ENCODE data around the gene ZNF511. TPM values are rescaled to one million over a fixed set of nuclear protein-coding genes. Genes with fewer than 3 reads are reported as not detected.

ZNF511 gene
- total and polyA plus RNA-seq, 7 donors, result 43.2 to 64.2 (median 48.9) TPM

- DNase-seq (no peak), ATAC-seq (no peak)
- no peak for TF ChIP-seq CTCF (IDR thresholded peaks at IDR 0.05)
- H3K9me3 ChIP-seq, result no peaks in the 10 kb centered on the region
- no peak overlapping the region for H3K27ac ChIP-seq
- no peaks in the 10 kb centered on the region for H3K36me3 ChIP-seq (ENCODE audit: insufficient read depth in 1 of 2, low read depth in 1 of 2)
- H3K27me3 ChIP-seq (ENCODE audit: insufficient read depth in 3 of 3, low read length in 2 of 3), result no peaks in the 10 kb centered on the region
- intact Hi-C loops (cut with DNase I), result no loop called here
- H3K4me3 ChIP-seq, result no peak overlapping the region
- WGBS, 3 donors, result 72 to 87% (median 77%) methylated on average over 6 to 14 of the region's 14 CpGs
- peaks cover 3% of the 10 kb centered on the region for H3K4me1 ChIP-seq
Measured at GRCh38 chr10:133267293-133267692, 41.4 kb upstream of the ZNF511 start.

- no peak for DNase-seq
- WGBS, 3 donors, result 84 to 87% (median 86%) methylated on average over 21 to 22 of the region's 22 CpGs
- Histone ChIP-seq H3K36me3 (ENCODE audit: insufficient read depth in 1 of 2, low read depth in 1 of 2) (no peaks in the 10 kb centered on the region), H3K4me1 (no peaks in the 10 kb centered on the region), H3K4me3 (no peak overlapping the region), H3K9me3 (no peaks in the 10 kb centered on the region), H3K27ac (no peak overlapping the region), H3K27me3 (ENCODE audit: insufficient read depth in 3 of 3, low read length in 2 of 3) (no peaks in the 10 kb centered on the region)
- intact Hi-C loops (cut with DNase I), result no loop called here
- TF ChIP-seq CTCF (IDR thresholded peaks at IDR 0.05), result no peak
- ATAC-seq, result no peak
Measured at GRCh38 chr10:133267829-133268228, 40.9 kb upstream of the ZNF511 start.

GRCh38 chr10:133268532-133268931 lies 40.2 kb upstream of the ZNF511 start:
- Histone ChIP-seq H3K27me3 (ENCODE audit: insufficient read depth in 3 of 3, low read length in 2 of 3) (no peaks in the 10 kb centered on the region), H3K4me1 (no peaks in the 10 kb centered on the region), H3K9me3 (no peaks in the 10 kb centered on the region), H3K27ac (no peak overlapping the region), H3K4me3 (no peak overlapping the region), H3K36me3 (ENCODE audit: insufficient read depth in 1 of 2, low read depth in 1 of 2) (no peaks in the 10 kb centered on the region)
- TF ChIP-seq CTCF (IDR thresholded peaks at IDR 0.05), result no peak
- DNase-seq, result no peak
- ATAC-seq, result no peak
- intact Hi-C loops (cut with DNase I), result no loop called here
- WGBS, 3 donors, result 88 to 94% (median 91%) methylated on average over 18 to 22 of the region's 22 CpGs

- no peak for TF ChIP-seq CTCF (IDR thresholded peaks at IDR 0.05)
- no peaks in the 10 kb centered on the region for H3K4me1 ChIP-seq
- intact Hi-C loops (cut with DNase I), result no loop called here
- WGBS, 3 donors, result 87 to 88% (median 88%) methylated on average over 24 to 26 of the region's 26 CpGs
- H3K27me3 ChIP-seq (ENCODE audit: insufficient read depth in 3 of 3, low read length in 2 of 3), result no peaks in the 10 kb centered on the region
- ATAC-seq (no peak), DNase-seq (no peak)
- no peaks in the 10 kb centered on the region for H3K9me3 ChIP-seq
- no peaks in the 10 kb centered on the region for H3K36me3 ChIP-seq (ENCODE audit: insufficient read depth in 1 of 2, low read depth in 1 of 2)
- no peak overlapping the region for H3K27ac ChIP-seq
- H3K4me3 ChIP-seq, result no peak overlapping the region
Measured at GRCh38 chr10:133269367-133269766, 39.3 kb upstream of the ZNF511 start.

GRCh38 chr10:133270204-133270603 lies 38.5 kb upstream of the ZNF511 start:
- Histone ChIP-seq H3K9me3 (no peaks in the 10 kb centered on the region), H3K4me3 (no peak overlapping the region), H3K36me3 (ENCODE audit: insufficient read depth in 1 of 2, low read depth in 1 of 2) (no peaks in the 10 kb centered on the region), H3K4me1 (no peaks in the 10 kb centered on the region), H3K27me3 (ENCODE audit: insufficient read depth in 3 of 3, low read length in 2 of 3) (peaks cover 0 to 8% (median 0%) of the 10 kb centered on the region in 3 donors), H3K27ac (no peak overlapping the region)
- ATAC-seq (no peak), DNase-seq (no peak)
- intact Hi-C loops (cut with DNase I), result no loop called here
- WGBS, 3 donors, result 88 to 91% (median 88%) methylated on average over 20 of the region's 20 CpGs
- no peak for TF ChIP-seq CTCF (IDR thresholded peaks at IDR 0.05)
